ENCODE measurements around the gene ATP6V1E1. TPM values are rescaled to one million over a fixed set of nuclear protein-coding genes. Genes with fewer than 3 reads are reported as not detected.

The ATP6V1E1 gene
- total RNA-seq, 4 donors from 2014 or later: 88.6 to 132 (median 119) TPM

GRCh38 chr22:17579535-17579981 is 49.0 kb downstream of the ATP6V1E1 start:
- Histone ChIP-seq H3K9me3 (no peaks in the 10 kb centered on the region), H3K27me3 (no peaks in the 10 kb centered on the region), H3K27ac (no peak overlapping the region), H3K4me1 (no peaks in the 10 kb centered on the region), H3K4me3 (replicated peaks in 1 of 3) (no peak overlapping the region), H3K36me3 (no peaks in the 10 kb centered on the region)
- 94% methylated on average over 12 to 13 of the region's 14 CpGs for WGBS, 2 donors
- intact Hi-C loops (cut with DNase I): no loop called here
- no peak for TF ChIP-seq POLR2A (IDR thresholded peaks at IDR 0.05)
- DNase-seq: no peak

- H3K27ac ChIP-seq: peak overlapping the region; percentile 41 to 48 (median 44)
- DNase-seq: peak; percentile 96 to 97
- no peaks in the 10 kb centered on the region for H3K36me3 ChIP-seq
- no peaks in the 10 kb centered on the region for H3K4me1 ChIP-seq
- WGBS, 2 donors: 39 to 46% methylated on average over 11 of the region's 11 CpGs
- no peak overlapping the region for H3K4me3 ChIP-seq (replicated peaks in 1 of 3)
- H3K27me3 ChIP-seq: no peaks in the 10 kb centered on the region
- TF ChIP-seq POLR2A (IDR thresholded peaks at IDR 0.05) (no peak), CTCF (IDR thresholded peaks at IDR 0.05) (no peak)
- intact Hi-C loops (cut with DNase I): no loop called here
- no peaks in the 10 kb centered on the region for H3K9me3 ChIP-seq
Observed at GRCh38 chr22:17578136-17578754, 50.3 kb downstream of the ATP6V1E1 start.

GRCh38 chr22:17576470-17576869 is 52.1 kb downstream of the ATP6V1E1 start:
- intact Hi-C loops (cut with DNase I): no loop called here
- Histone ChIP-seq H3K4me1 (peaks cover 0 to 6% of the 10 kb centered on the region in 2 donors), H3K36me3 (no peaks in the 10 kb centered on the region), H3K9me3 (no peaks in the 10 kb centered on the region), H3K27ac (no peak overlapping the region), H3K4me3 (replicated peaks in 1 of 3) (no peak overlapping the region), H3K27me3 (no peaks in the 10 kb centered on the region)
- 88 to 92% methylated on average over 6 of the region's 6 CpGs for WGBS, 2 donors
- no peak for TF ChIP-seq CTCF (IDR thresholded peaks at IDR 0.05)
- TF ChIP-seq POLR2A (IDR thresholded peaks at IDR 0.05): no peak
- no peak for DNase-seq

GRCh38 chr22:17575681-17576080 is 52.9 kb downstream of the ATP6V1E1 start:
- 84 to 96% methylated on average over 4 of the region's 4 CpGs for WGBS, 2 donors
- Histone ChIP-seq H3K36me3 (no peaks in the 10 kb centered on the region), H3K27ac (no peak overlapping the region), H3K27me3 (no peaks in the 10 kb centered on the region), H3K9me3 (no peaks in the 10 kb centered on the region), H3K4me1 (peaks cover 6 to 12% of the 10 kb centered on the region in 2 donors), H3K4me3 (replicated peaks in 1 of 3) (no peak overlapping the region)
- TF ChIP-seq POLR2A (IDR thresholded peaks at IDR 0.05) (no peak), CTCF (IDR thresholded peaks at IDR 0.05) (no peak)
- no peak for DNase-seq
- intact Hi-C loops (cut with DNase I): no loop called here

GRCh38 chr22:17575151-17575550 is 53.4 kb downstream of the ATP6V1E1 start:
- intact Hi-C loops (cut with DNase I): no loop called here
- Histone ChIP-seq H3K9me3 (no peaks in the 10 kb centered on the region), H3K27me3 (no peaks in the 10 kb centered on the region), H3K4me3 (replicated peaks in 1 of 3) (no peak overlapping the region), H3K4me1 (peaks cover 9 to 17% of the 10 kb centered on the region in 2 donors), H3K36me3 (no peaks in the 10 kb centered on the region), H3K27ac (no peak overlapping the region)
- no peak for TF ChIP-seq POLR2A (IDR thresholded peaks at IDR 0.05)
- TF ChIP-seq CTCF (IDR thresholded peaks at IDR 0.05): no peak
- DNase-seq: no peak
- WGBS, 2 donors: 93 to 97% methylated on average over 5 of the region's 5 CpGs

Data from thyroid gland (tissue), 4 donors.